Heart right ventricle (tissue), 16 donors: ENCODE results near the gene TOR2A. TPM values are rescaled to one million over a fixed set of nuclear protein-coding genes. Genes with fewer than 3 reads are reported as not detected.

Source experiments
- ATAC-seq, 8 donors: fragments of 200-7000 bp; cut with Tn5 transposase; one replicate each; pipeline ENCODE4 v1.9.1; 2020; ENCODE audit warnings: mild to moderate bottlenecking in 8 of 8, moderate library complexity in 8 of 8, moderate number of reproducible peaks in 1 of 8
- DNase-seq, 2 donors: peaks; one replicate each; pipeline ENCODE4 v3.0.0-alpha.2; 2020
- H3K27ac ChIP-seq, 10 donors: fragments of 200-600 bp; sonication (generic) in 2 of 10; one replicate each; pipeline versions ENCODE4 v1.5.0 to v1.8.0; 2020 to 2022; ENCODE audit warnings: mild to moderate bottlenecking in 3 of 10
- H3K27me3 ChIP-seq, 7 donors: fragments of 200-600 bp; one replicate each; pipeline ENCODE4 v1.8.0; 2021 to 2022; ENCODE audit warnings: mild to moderate bottlenecking in 2 of 7
- H3K36me3 ChIP-seq, 9 donors: fragments of 200-600 bp; sonication (generic) in 1 of 9; one replicate each; pipeline versions ENCODE4 v1.5.0 to v1.8.0; 2020 to 2022; ENCODE audit warnings: mild to moderate bottlenecking in 2 of 9
- H3K4me1 ChIP-seq, 9 donors: fragments of 200-600 bp; sonication (generic) in 1 of 9; one replicate each; pipeline versions ENCODE4 v1.5.0 to v1.8.0; 2020 to 2022; ENCODE audit warnings: mild to moderate bottlenecking in 4 of 9
- H3K4me3 ChIP-seq, 10 donors: fragments of 200-600 bp; sonication (generic) in 2 of 10; one replicate each; pipeline versions ENCODE4 v1.5.0 to v1.8.0; 2020 to 2022; ENCODE audit warnings: mild to moderate bottlenecking in 7 of 10, moderate library complexity in 2 of 10
- H3K9me3 ChIP-seq, 11 donors: fragments of 200-600 bp in 10 of 11; sonication (generic) in 2 of 11; one replicate each; pipeline versions ENCODE4 v1.5.0 to v1.8.0; 2013 to 2022; ENCODE audit warnings: mild to moderate bottlenecking in 2 of 11, control low read depth in 1 of 11, moderate library complexity in 1 of 11
- CTCF ChIP-seq, 9 donors: fragments of 200-600 bp; sonication (generic) in 2 of 9; IDR thresholded peaks; one replicate each; pipeline versions ENCODE4 v1.5.0 to v1.8.0; 2021 to 2022; ENCODE audit warnings: antibody characterized with exemption in 9 of 9, mild to moderate bottlenecking in 5 of 9, moderate library complexity in 1 of 9
- WGBS, 2 donors: extraction: QIAGEN DNeasy Blood & Tissue Kit; methylation state at CpG; one replicate each; pipeline ENCODE4 v1.1.7; 2013; ENCODE audit warnings: inconsistent platforms in 1 of 2; 5-methylcytosine and 5-hydroxymethylcytosine counted together
- intact Hi-C, 10 donors: fragments of 100-400 bp; cut with DNase I; formaldehyde crosslinking; loops; one replicate each; pipeline versions ENCODE4 v1.11.1 to v1.14.2; 2022
- polyA plus RNA-seq, 2 donors: library from polyadenylated mRNA; stranded (reverse); fragments of 200-250 nt; gene quantifications; one replicate each; pipeline ENCODE4 v1.2.3, GENCODE V29; 2013
- total RNA-seq, 10 donors: library from RNA; stranded (reverse); fragmentation: NEBNext Ultra II Directional in 3 of 10; extraction: Animal tissue kit (Norgen Biotek cat#: 25700) in 3 of 10; gene quantifications; one replicate each; pipeline versions ENCODE4 v1.2.1 to v1.2.4, GENCODE V29; 2021 to 2023
- donor health status: Arrhythmogenic right ventricular cardiomyopathy.
- donor health status: ischemic (EF 13 %, LVEDD 7.1; RV severe dilation, severe dysfunction).
- donor health status: healthy with polysubstance abuse.
- donor health status: DM: no; HTN: yes; CAD: no.
- donor health status: DM: no; HTN: no; CAD: no.
- donor health status: ischemic (EF 25% LVEDD 6.9; RV normal size, moderate dysfunction).
- donor health status: ischemic (EF 25% LVEDD 5.7; RV mildly dilated, moderate dysfunction).
- donor health status: healthy.
- donor health status: DM: yes; HTN: yes; CAD: no.
- donor health status: Ischemic cardiomyopathy.
- donor health status: ischemic (EF 35%, LVEDD 5.7; RV mildly dilated, moderate dysfunction).
- donor health status: nonischemic (EF 11% LVEDD 7.7; RV severe dilation, severe dysfunction).
- donor health status: DM: yes; HTN: yes; CAD: no.
- donor health status: PGD.
- donor health status: ischemic (EF 29% LVEDD 5.4; RV normal size, mild dysfunction).
- donor health status: nonischemic (EF 23%, LVEDD 6.1; RV moderate dilation, normal function).

Gene TOR2A
- total and polyA plus RNA-seq, 12 donors, result 1.5 to 7.6 (median 2.8) TPM

- DNase-seq (no peak), ATAC-seq (no peak)
- Histone ChIP-seq H3K27me3 (no peaks in the 10 kb centered on the region), H3K36me3 (no peaks in the 10 kb centered on the region), H3K4me3 (peak overlapping the region in 9 of 10 donors; percentile 52 to 95 (median 83)), H3K4me1 (peaks cover 5 to 23% (median 18%) of the 10 kb centered on the region in 9 donors), H3K27ac (peak overlapping the region in 1 of 10 donors; percentile 87), H3K9me3 (no peaks in the 10 kb centered on the region)
- 78 to 79% methylated on average over 18 to 19 of the region's 19 CpGs for WGBS, 2 donors
- intact Hi-C loops, result no loop called here
- TF ChIP-seq CTCF (IDR thresholded peaks at IDR 0.05), result no peak
Observed at GRCh38 chr9:127714020-127714750, 20.9 kb downstream of the TOR2A start.

GRCh38 chr9:127712867-127713266 lies 22.2 kb downstream of the TOR2A start:
- Histone ChIP-seq H3K9me3 (no peaks in the 10 kb centered on the region), H3K27ac (no peak overlapping the region), H3K36me3 (no peaks in the 10 kb centered on the region), H3K4me1 (peaks cover 5 to 23% (median 18%) of the 10 kb centered on the region in 9 donors), H3K27me3 (no peaks in the 10 kb centered on the region), H3K4me3 (no peak overlapping the region)
- no peak for TF ChIP-seq CTCF (IDR thresholded peaks at IDR 0.05)
- ATAC-seq (no peak), DNase-seq (no peak)
- intact Hi-C loops, result no loop called here
- 95 to 96% methylated on average over 10 of the region's 10 CpGs for WGBS, 2 donors

- Histone ChIP-seq H3K9me3 (no peaks in the 10 kb centered on the region), H3K27ac (no peak overlapping the region), H3K36me3 (no peaks in the 10 kb centered on the region), H3K27me3 (no peaks in the 10 kb centered on the region), H3K4me1 (peaks cover 4 to 23% (median 18%) of the 10 kb centered on the region in 9 donors), H3K4me3 (no peak overlapping the region)
- TF ChIP-seq CTCF (IDR thresholded peaks at IDR 0.05), result no peak
- ATAC-seq, result no peak
- DNase-seq, result no peak
- 90 to 91% methylated on average over 11 of the region's 11 CpGs for WGBS, 2 donors
- intact Hi-C loops, result no loop called here
Observed at GRCh38 chr9:127712371-127712770, 22.7 kb downstream of the TOR2A start.

GRCh38 chr9:127711831-127712274 lies 23.2 kb downstream of the TOR2A start:
- H3K4me3 ChIP-seq, result no peak overlapping the region
- no peak for DNase-seq
- peaks cover 4 to 23% (median 18%) of the 10 kb centered on the region in 9 donors for H3K4me1 ChIP-seq
- 84 to 86% methylated on average over 11 of the region's 11 CpGs for WGBS, 2 donors
- no peaks in the 10 kb centered on the region for H3K36me3 ChIP-seq
- ATAC-seq, result no peak
- no peaks in the 10 kb centered on the region for H3K9me3 ChIP-seq
- intact Hi-C loops, result no loop called here
- no peak overlapping the region for H3K27ac ChIP-seq
- no peak for TF ChIP-seq CTCF (IDR thresholded peaks at IDR 0.05)
- H3K27me3 ChIP-seq, result no peaks in the 10 kb centered on the region
